Mucosa of descending colon (tissue), 3 donors: ENCODE measurements around the gene SLC25A29. TPM values are rescaled to one million over a fixed set of nuclear protein-coding genes. Genes with fewer than 3 reads are reported as not detected.

Experiments
- ATAC-seq: fragments of 200-7000 bp; cut with Tn5 transposase; one replicate; pipeline ENCODE4 v1.9.1; 2020; ENCODE audit warnings: mild to moderate bottlenecking, moderate library complexity
- DNase-seq, 3 donors: peaks; one replicate each; pipeline ENCODE4 v3.0.0-alpha.2; 2020
- H3K36me3 ChIP-seq: fragments of 200-600 bp; one replicate; pipeline ENCODE4 v1.8.0; 2021; ENCODE audit warnings: low read depth, mild to moderate bottlenecking
- H3K4me1 ChIP-seq: fragments of 200-600 bp; one replicate; pipeline ENCODE4 v1.8.0; 2021; ENCODE audit warnings: low read depth, mild to moderate bottlenecking
- H3K4me3 ChIP-seq: fragments of 200-600 bp; one replicate; pipeline ENCODE4 v1.8.0; 2021; ENCODE audit warnings: mild to moderate bottlenecking
- H3K9me3 ChIP-seq: fragments of 200-600 bp; one replicate; pipeline ENCODE4 v1.8.0; 2021; ENCODE audit warnings: mild to moderate bottlenecking
- CTCF ChIP-seq: fragments of 200-600 bp; IDR thresholded peaks from one replicate; pipeline ENCODE4 v1.8.0; 2022; ENCODE audit warnings: antibody characterized with exemption, mild to moderate bottlenecking
- intact Hi-C, 2 donors: fragments of 100-400 bp; cut with DNase I in 1 of 2; cut with micrococcal nuclease in 1 of 2; formaldehyde crosslinking; loops; one replicate each; pipeline versions ENCODE4 v1.11.0 to v1.11.1; 2022; cut with DNase I, micrococcal nuclease
- total RNA-seq, 3 donors: library from RNA; stranded (reverse); fragmentation: NEBNext Ultra II Directional in 2 of 3; extraction: Animal tissue kit (Norgen Biotek cat#: 25700) in 2 of 3; gene quantifications; one replicate each; pipeline versions ENCODE4 v1.2.1 to v1.2.4, GENCODE V29; 2021 to 2023
- donor health status: DM: no; HTN: no; CAD: no; lungs with moderate emphysema.
- donor health status: DM: no; HTN: no; CAD: no.
- donor health status: DM: no; HTN: yes; CAD: no.

The SLC25A29 gene
- total RNA-seq, 3 donors from 2014 or later = 19.6 to 28.2 (median 28.1) TPM

GRCh38 chr14:100304825-100305323 lies 1.4 kb downstream of the SLC25A29 start:
- no peak for TF ChIP-seq CTCF
- DNase-seq = peak; percentile 67 to 76 (median 69)
- Histone ChIP-seq H3K4me3 (no peak overlapping the region), H3K4me1 (peaks cover 20% of the 10 kb centered on the region), H3K36me3 (no peaks in the 10 kb centered on the region), H3K9me3 (no peaks in the 10 kb centered on the region)
- ATAC-seq = peak; percentile 19
- intact Hi-C loops = loop anchor here in 1 of 2 donors (10.0 kb wide), 1 partner anchor 70 kb away; the partner anchor contains the start of gene WDR25

GRCh38 chr14:100303925-100304324 lies 2.3 kb downstream of the SLC25A29 start:
- no peak overlapping the region for H3K4me3 ChIP-seq
- TF ChIP-seq CTCF = no peak
- peaks cover 20% of the 10 kb centered on the region for H3K4me1 ChIP-seq
- no peaks in the 10 kb centered on the region for H3K9me3 ChIP-seq
- ATAC-seq (no peak), DNase-seq (no peak)
- H3K36me3 ChIP-seq = no peaks in the 10 kb centered on the region
- intact Hi-C loops = loop anchor here in 1 of 2 donors (10.0 kb wide), 1 partner anchor 71 kb away; the partner anchor contains the start of gene WDR25

- H3K4me1 ChIP-seq = peaks cover 20% of the 10 kb centered on the region
- no peaks in the 10 kb centered on the region for H3K9me3 ChIP-seq
- ATAC-seq = no peak
- H3K4me3 ChIP-seq = no peak overlapping the region
- H3K36me3 ChIP-seq = no peaks in the 10 kb centered on the region
- intact Hi-C loops = loop anchor here in 1 of 2 donors (10.0 kb wide), 1 partner anchor 72 kb away; the partner anchor contains the start of gene WDR25
- DNase-seq = no peak
- TF ChIP-seq CTCF = peak; percentile 32
These were observed 3.1 kb downstream of the SLC25A29 start for GRCh38 chr14:100303179-100303578.

GRCh38 chr14:100302616-100303015 lies 3.6 kb downstream of the SLC25A29 start:
- intact Hi-C loops = loop anchor here in 1 of 2 donors (10.0 kb wide), 1 partner anchor 72 kb away; the partner anchor contains the start of gene WDR25
- no peak for TF ChIP-seq CTCF
- Histone ChIP-seq H3K9me3 (no peaks in the 10 kb centered on the region), H3K4me1 (peaks cover 20% of the 10 kb centered on the region), H3K4me3 (no peak overlapping the region), H3K36me3 (no peaks in the 10 kb centered on the region)
- DNase-seq (peak in 1 of 3 donors; percentile 29), ATAC-seq (no peak)

GRCh38 chr14:100299238-100299560 lies 7.0 kb downstream of the SLC25A29 start:
- no peak for ATAC-seq
- no peaks in the 10 kb centered on the region for H3K9me3 ChIP-seq
- DNase-seq = peak in 2 of 3 donors; percentile 26 to 30
- H3K36me3 ChIP-seq = no peaks in the 10 kb centered on the region
- H3K4me1 ChIP-seq = no peaks in the 10 kb centered on the region
- intact Hi-C loops = no loop called here
- no peak overlapping the region for H3K4me3 ChIP-seq
- TF ChIP-seq CTCF = no peak
